Astrocyte (in vitro differentiated cells and primary cell): ENCODE results near the gene ROR1. TPM values are rescaled to one million over a fixed set of nuclear protein-coding genes. Genes with fewer than 3 reads are reported as not detected.

ENCODE experiments used
- DNase-seq: peaks from one replicate; pipeline ENCODE4 v3.0.0-alpha.2; 2010; ENCODE audit warnings: low read depth
- FAIRE-seq: peaks from 2 replicates; lab custom pipeline; 2011; peaks lifted over from hg19 to GRCh38; lab: Jason Lieb, UNC
- H2AFZ ChIP-seq: 2 replicates; pipeline ENCODE4 v1.6.0; 2012; ENCODE audit warnings: low read depth, low read length, inconsistent platforms
- H3K27ac ChIP-seq: 2 replicates; pipeline ENCODE4 v1.5.1; 2011; ENCODE audit warnings: low read depth, low read length, inconsistent platforms
- H3K27me3 ChIP-seq: 2 replicates; pipeline ENCODE4 v1.6.0; 2011; ENCODE audit warnings: low read length, inconsistent platforms; ENCODE audit not compliant: insufficient read depth
- H3K36me3 ChIP-seq: 2 replicates; pipeline ENCODE4 v1.5.1; 2011; ENCODE audit warnings: low read length, inconsistent platforms; ENCODE audit not compliant: insufficient read depth
- H3K4me1 ChIP-seq: 2 replicates; pipeline ENCODE4 v1.5.1; 2011; ENCODE audit warnings: low read length, inconsistent platforms; ENCODE audit not compliant: insufficient read depth
- H3K4me2 ChIP-seq: 2 replicates; pipeline ENCODE4 v1.6.0; 2012; ENCODE audit warnings: low read length, inconsistent platforms
- H3K4me3 ChIP-seq: 2 replicates; pipeline ENCODE4 v1.5.1; 2011; ENCODE audit warnings: low read depth, mild to moderate bottlenecking, low read length, inconsistent platforms; ENCODE audit not compliant: insufficient read depth
- H3K79me2 ChIP-seq: 2 replicates; pipeline ENCODE4 v1.6.0; 2012; ENCODE audit warnings: mild to moderate bottlenecking, low read length, inconsistent platforms; ENCODE audit not compliant: insufficient read depth
- H3K9ac ChIP-seq: 2 replicates; pipeline ENCODE4 v1.6.0; 2012; ENCODE audit warnings: mild to moderate bottlenecking, low read length, inconsistent platforms
- H3K9me3 ChIP-seq: 2 replicates; pipeline ENCODE4 v1.5.1; 2012; ENCODE audit warnings: low read depth, mild to moderate bottlenecking, low read length, inconsistent platforms; ENCODE audit not compliant: insufficient read depth
- H4K20me1 ChIP-seq: 2 replicates; pipeline ENCODE4 v1.6.0; 2012; ENCODE audit warnings: low read length, inconsistent platforms; ENCODE audit not compliant: insufficient read depth
- H3K27ac Mint-ChIP-seq: one replicate; pipeline ENCODE4 v1.8.0; 2021; ENCODE audit warnings: mild to moderate bottlenecking, mixed read lengths; ENCODE audit not compliant: unreplicated experiment
- H3K27me3 Mint-ChIP-seq: one replicate; pipeline ENCODE4 v1.8.0; 2021; ENCODE audit warnings: low read depth, mixed read lengths; ENCODE audit not compliant: unreplicated experiment
- H3K36me3 Mint-ChIP-seq: one replicate; pipeline ENCODE4 v1.8.0; 2021; ENCODE audit warnings: low read depth, mixed read lengths; ENCODE audit not compliant: unreplicated experiment
- H3K4me1 Mint-ChIP-seq: one replicate; pipeline ENCODE4 v1.8.0; 2021; ENCODE audit warnings: low read depth, mixed read lengths; ENCODE audit not compliant: unreplicated experiment
- H3K4me3 Mint-ChIP-seq: one replicate; pipeline ENCODE4 v1.8.0; 2021; ENCODE audit warnings: mild to moderate bottlenecking, moderate library complexity, mixed read lengths; ENCODE audit not compliant: unreplicated experiment
- H3K9me3 Mint-ChIP-seq: one replicate; pipeline ENCODE4 v1.8.0; 2021; ENCODE audit warnings: mild to moderate bottlenecking, mixed read lengths; ENCODE audit not compliant: unreplicated experiment
- CTCF ChIP-seq: IDR thresholded peaks from 2 replicates; pipeline ENCODE4 v1.5.1; 2011; ENCODE audit warnings: low read depth, mild to moderate bottlenecking, inconsistent platforms, low read length, moderate library complexity; ENCODE audit not compliant: insufficient read depth
- EZH2 ChIP-seq: IDR thresholded peaks from 2 replicates; pipeline ENCODE4 v1.6.1; 2012; ENCODE audit warnings: mild to moderate bottlenecking, low read length, inconsistent platforms; ENCODE audit not compliant: insufficient read depth
- total RNA-seq: library from RNA; stranded (reverse); gene quantifications from 2 replicates; pipeline ENCODE4 v1.2.1, GENCODE V29; 2021

ROR1 gene
- total RNA-seq, 1 donor from 2014 or later = 38.3 TPM

GRCh38 chr1:63855942-63856341 is 82.1 kb downstream of the ROR1 start:
- no peaks in the 10 kb centered on the region for H3K4me1 ChIP-seq
- H3K36me3 Mint-ChIP-seq = peaks cover 15% of the 10 kb centered on the region
- FAIRE-seq (no peak), DNase-seq (no peak)
- no peak overlapping the region for H3K27ac Mint-ChIP-seq
- peaks cover 26% of the 10 kb centered on the region for H3K4me1 Mint-ChIP-seq
- no peak for TF ChIP-seq CTCF
- no peak for TF ChIP-seq EZH2
- H3K4me2 ChIP-seq = no peak overlapping the region
- no peak overlapping the region for H2AFZ ChIP-seq
- H4K20me1 ChIP-seq = peaks cover 14% of the 10 kb centered on the region
- H3K4me3 ChIP-seq = no peak overlapping the region
- H3K9ac ChIP-seq = no peak overlapping the region
- no peak overlapping the region for H3K27ac ChIP-seq
- no peaks in the 10 kb centered on the region for H3K9me3 ChIP-seq
- H3K9me3 Mint-ChIP-seq = no peaks in the 10 kb centered on the region
- H3K4me3 Mint-ChIP-seq = no peak overlapping the region
- H3K27me3 ChIP-seq = no peaks in the 10 kb centered on the region
- H3K79me2 ChIP-seq = peaks cover 19% of the 10 kb centered on the region
- no peaks in the 10 kb centered on the region for H3K27me3 Mint-ChIP-seq
- H3K36me3 ChIP-seq = no peaks in the 10 kb centered on the region

GRCh38 chr1:63856924-63857323 is 83.1 kb downstream of the ROR1 start:
- no peaks in the 10 kb centered on the region for H3K27me3 Mint-ChIP-seq
- DNase-seq = no peak
- Histone ChIP-seq H3K9me3 (no peaks in the 10 kb centered on the region), H2AFZ (no peak overlapping the region), H3K79me2 (peaks cover 19% of the 10 kb centered on the region), H3K27me3 (no peaks in the 10 kb centered on the region), H3K4me3 (no peak overlapping the region), H3K9ac (no peak overlapping the region), H3K4me1 (no peaks in the 10 kb centered on the region), H3K4me2 (no peak overlapping the region), H3K27ac (no peak overlapping the region), H3K36me3 (no peaks in the 10 kb centered on the region), H4K20me1 (peaks cover 14% of the 10 kb centered on the region)
- H3K9me3 Mint-ChIP-seq = no peaks in the 10 kb centered on the region
- H3K4me1 Mint-ChIP-seq = peaks cover 28% of the 10 kb centered on the region
- peak overlapping the region; percentile 24 for H3K4me3 Mint-ChIP-seq
- TF ChIP-seq EZH2 = no peak
- TF ChIP-seq CTCF = no peak
- H3K36me3 Mint-ChIP-seq = peaks cover 15% of the 10 kb centered on the region
- FAIRE-seq = no peak
- H3K27ac Mint-ChIP-seq = no peak overlapping the region

- FAIRE-seq (no peak), DNase-seq (no peak)
- Histone ChIP-seq H3K27me3 (no peaks in the 10 kb centered on the region), H3K36me3 (no peaks in the 10 kb centered on the region), H3K4me3 (no peak overlapping the region), H3K4me1 (no peaks in the 10 kb centered on the region), H3K9ac (no peak overlapping the region), H3K9me3 (no peaks in the 10 kb centered on the region), H4K20me1 (peaks cover 14% of the 10 kb centered on the region), H2AFZ (no peak overlapping the region), H3K79me2 (peaks cover 21% of the 10 kb centered on the region), H3K27ac (no peak overlapping the region), H3K4me2 (no peak overlapping the region)
- H3K27me3 Mint-ChIP-seq = no peaks in the 10 kb centered on the region
- H3K36me3 Mint-ChIP-seq = peaks cover 15% of the 10 kb centered on the region
- H3K27ac Mint-ChIP-seq = no peak overlapping the region
- no peak overlapping the region for H3K4me3 Mint-ChIP-seq
- TF ChIP-seq EZH2 (no peak), CTCF (no peak)
- peaks cover 28% of the 10 kb centered on the region for H3K4me1 Mint-ChIP-seq
- no peaks in the 10 kb centered on the region for H3K9me3 Mint-ChIP-seq
Observed at GRCh38 chr1:63857478-63857877, 83.7 kb downstream of the ROR1 start.
